CD8-positive, alpha-beta memory T cell (primary cell): Measurements from ENCODE around the gene MALAT1. TPM values are rescaled to one million over a fixed set of nuclear protein-coding genes. Genes with fewer than 3 reads are reported as not detected.

ENCODE experiments used
- CTCF ChIA-PET: fragments of 350-600 bp; sonication (Branson Sonifier 250); formaldehyde crosslinking; loops from one replicate; lab custom pipeline; 2021; ENCODE audit warnings: antibody characterized with exemption; lab: Charles Lee
- POLR2A ChIA-PET: fragments of 350-600 bp; sonication (Branson Sonifier 250); formaldehyde crosslinking; loops from one replicate; lab custom pipeline; 2021; ENCODE audit warnings: antibody characterized with exemption; lab: Charles Lee
- DNase-seq, 5 donors: peaks; one replicate each; pipeline versions ENCODE4 v3.0.0 to v3.0.0-alpha.2; 2020 to 2022; ENCODE audit warnings: mixed read lengths in 1 of 5
- H3K27ac ChIP-seq: one replicate; pipeline ENCODE4 v1.7.0; 2013; ENCODE audit warnings: low read depth, mild to moderate bottlenecking, low read length, moderate library complexity
- H3K27me3 ChIP-seq: 2 replicates; pipeline ENCODE4 v1.7.0; 2013; ENCODE audit warnings: low read length, mild to moderate bottlenecking; ENCODE audit not compliant: insufficient read depth, poor library complexity, severe bottlenecking
- H3K36me3 ChIP-seq: 2 replicates; pipeline ENCODE4 v1.7.0; 2013; ENCODE audit warnings: mild to moderate bottlenecking, low read length, moderate library complexity; ENCODE audit not compliant: insufficient read depth
- H3K4me1 ChIP-seq: 2 replicates; pipeline ENCODE4 v1.7.0; 2013; ENCODE audit warnings: mild to moderate bottlenecking, low read length, moderate library complexity; ENCODE audit not compliant: insufficient read depth
- H3K4me3 ChIP-seq: 2 replicates; pipeline ENCODE4 v1.7.0; 2013; ENCODE audit warnings: mild to moderate bottlenecking, low read length
- H3K9me3 ChIP-seq: 2 replicates; pipeline ENCODE4 v1.7.0; 2013; ENCODE audit warnings: mild to moderate bottlenecking, low read length
- H3K27ac Mint-ChIP-seq, 8 donors: one replicate each; pipeline ENCODE4 v1.8.0; 2020 to 2021; ENCODE audit warnings: mixed read lengths in 8 of 8, mild to moderate bottlenecking in 6 of 8, inconsistent platforms in 3 of 8, moderate library complexity in 3 of 8
- H3K27me3 Mint-ChIP-seq, 2 donors: one replicate each; pipeline ENCODE4 v1.8.0; 2020 to 2021; ENCODE audit warnings: mixed read lengths in 2 of 2, mild to moderate bottlenecking in 1 of 2, moderate library complexity in 1 of 2
- H3K36me3 Mint-ChIP-seq, 3 donors: one replicate each; pipeline ENCODE4 v1.8.0; 2020 to 2021; ENCODE audit warnings: mixed read lengths in 3 of 3, inconsistent platforms in 1 of 3, mild to moderate bottlenecking in 1 of 3
- H3K4me1 Mint-ChIP-seq, 3 donors: one replicate each; pipeline ENCODE4 v1.8.0; 2020 to 2021; ENCODE audit warnings: mixed read lengths in 3 of 3, inconsistent platforms in 1 of 3, mild to moderate bottlenecking in 1 of 3
- H3K4me3 Mint-ChIP-seq, 7 donors: one replicate each; pipeline ENCODE4 v1.8.0; 2020 to 2021; ENCODE audit warnings: mixed read lengths in 7 of 7, mild to moderate bottlenecking in 6 of 7, moderate library complexity in 4 of 7, inconsistent platforms in 2 of 7
- H3K9me3 Mint-ChIP-seq, 5 donors: one replicate each; pipeline ENCODE4 v1.8.0; 2020 to 2022; ENCODE audit warnings: mixed read lengths in 5 of 5, mild to moderate bottlenecking in 3 of 5, moderate library complexity in 2 of 5, inconsistent platforms in 1 of 5
- polyA plus RNA-seq: library from polyadenylated mRNA; unstranded; fragments of 300-500 nt; fragmentation: Illumina TruSeq; gene quantifications from one replicate; pipeline ENCODE4 v1.2.3, GENCODE V29; 2021
- total RNA-seq, 2 experiments: library from RNA; stranded (reverse); gene quantifications; one replicate each; pipeline ENCODE4 v1.2.3, GENCODE V29; 2021

Gene MALAT1
- total and polyA plus RNA-seq, 3 experiments from 2014 or later: 2,529 to 4,912 (median 4,639) TPM

- DNase-seq: peak in 1 of 5 donors; percentile 57
- Histone ChIP-seq H3K9me3 (no peaks in the 10 kb centered on the region), H3K27me3 (no peaks in the 10 kb centered on the region), H3K27ac (peak overlapping the region; percentile 86), H3K4me3 (peak overlapping the region; percentile 67), H3K36me3 (peaks cover 16% of the 10 kb centered on the region), H3K4me1 (peaks cover 16% of the 10 kb centered on the region)
- Mint-ChIP-seq H3K27me3 (no peaks in the 10 kb centered on the region), H3K27ac (peak overlapping the region in 2 of 8 donors; percentile 15 to 76), H3K4me1 (peaks cover 13 to 30% (median 14%) of the 10 kb centered on the region in 3 donors), H3K36me3 (no peaks in the 10 kb centered on the region), H3K4me3 (peak overlapping the region in 1 of 7 donors; percentile 57), H3K9me3 (peaks cover 0 to 2% (median 0%) of the 10 kb centered on the region in 5 donors)
- POLR2A ChIA-PET: interaction anchor here (0.6 to 17.6 kb wide), 29 partner anchors 8 to 572 kb away, joined by 3 to 1366 read pairs (median 7); partner anchors contain the start of genes DPF2, EHBP1L1, FRMD8 and NEAT1
- CTCF ChIA-PET: interaction anchor here (0.6 to 21.4 kb wide), 15 partner anchors 8 to 223 kb away, joined by 3 to 448 read pairs (median 3); partner anchors contain the start of genes NEAT1 and SCYL1
These were observed 2.3 kb upstream of the MALAT1 start for GRCh38 chr11:65496304-65497140.

GRCh38 chr11:65497141-65498041 is 1.5 kb upstream of the MALAT1 start:
- Histone ChIP-seq H3K36me3 (peaks cover 25% of the 10 kb centered on the region), H3K9me3 (no peaks in the 10 kb centered on the region), H3K4me1 (peaks cover 16% of the 10 kb centered on the region), H3K4me3 (peak overlapping the region; percentile 97), H3K27me3 (no peaks in the 10 kb centered on the region), H3K27ac (peak overlapping the region; percentile 95)
- DNase-seq: peak; percentile 96 to 99 (median 97)
- Mint-ChIP-seq H3K9me3 (peaks cover 0 to 2% (median 0%) of the 10 kb centered on the region in 5 donors), H3K4me1 (peaks cover 13 to 30% (median 14%) of the 10 kb centered on the region in 3 donors), H3K27me3 (peaks cover 0 to 3% of the 10 kb centered on the region in 2 donors), H3K4me3 (no peak overlapping the region), H3K36me3 (peaks cover 0 to 5% (median 0%) of the 10 kb centered on the region in 3 donors), H3K27ac (no peak overlapping the region)
- POLR2A ChIA-PET: interaction anchor here (0.5 to 17.6 kb wide), 41 partner anchors 10 to 718 kb away, joined by 3 to 1366 read pairs (median 5); partner anchors contain the start of genes DPF2, EHBP1L1, FRMD8 and NEAT1
- CTCF ChIA-PET: interaction anchor here (0.6 to 21.4 kb wide), 16 partner anchors 9 to 223 kb away, joined by 3 to 448 read pairs (median 3); partner anchors contain the start of genes NEAT1 and SCYL1

- H3K4me3 Mint-ChIP-seq: no peak overlapping the region
These were observed 661 bp upstream of the MALAT1 start for GRCh38 chr11:65498042-65498726.

GRCh38 chr11:65498727-65498976 is 193 bp upstream of the MALAT1 start:
- Histone ChIP-seq H3K9me3 (no peaks in the 10 kb centered on the region), H3K4me1 (peaks cover 16% of the 10 kb centered on the region), H3K27me3 (no peaks in the 10 kb centered on the region), H3K4me3 (peak overlapping the region; percentile 97), H3K27ac (peak overlapping the region; percentile 95), H3K36me3 (peaks cover 37% of the 10 kb centered on the region)
- no peak overlapping the region for H3K27ac Mint-ChIP-seq
- POLR2A ChIA-PET: interaction anchor here (0.5 to 17.6 kb wide), 31 partner anchors 8 to 1120 kb away, joined by 3 to 1366 read pairs (median 4); partner anchors contain the start of genes DPF2, FRMD8, NEAT1 and PCNX3
- H3K27me3 Mint-ChIP-seq: peaks cover 0 to 3% of the 10 kb centered on the region in 2 donors
- peaks cover 2 to 14% (median 3%) of the 10 kb centered on the region in 3 donors for H3K36me3 Mint-ChIP-seq
- peaks cover 18 to 27% (median 19%) of the 10 kb centered on the region in 3 donors for H3K4me1 Mint-ChIP-seq
- no peak overlapping the region for H3K4me3 Mint-ChIP-seq
- peaks cover 0 to 2% (median 0%) of the 10 kb centered on the region in 5 donors for H3K9me3 Mint-ChIP-seq
- CTCF ChIA-PET: interaction anchor here (1.0 to 21.4 kb wide), 9 partner anchors 10 to 117 kb away, joined by 3 to 448 read pairs (median 11); partner anchors contain the start of genes NEAT1 and SLC25A45
- no peak for DNase-seq

More at GRCh38 chr11:65498042-65498726, 661 bp upstream of the MALAT1 start:
- POLR2A ChIA-PET: interaction anchor here (0.5 to 17.6 kb wide), 37 partner anchors 10 to 1121 kb away, joined by 3 to 1366 read pairs (median 5); partner anchors contain the start of genes DPF2, FRMD8, NEAT1 and PCNX3
- CTCF ChIA-PET: interaction anchor here (1.0 to 21.4 kb wide), 12 partner anchors 10 to 116 kb away, joined by 3 to 448 read pairs (median 6); partner anchors contain the start of genes NEAT1, SCYL1 and SLC25A45
- peak; percentile 44 to 85 (median 70) for DNase-seq
- no peaks in the 10 kb centered on the region for H3K9me3 ChIP-seq
- Mint-ChIP-seq H3K36me3 (peaks cover 0 to 12% (median 0%) of the 10 kb centered on the region in 3 donors), H3K27me3 (peaks cover 0 to 3% of the 10 kb centered on the region in 2 donors), H3K4me1 (peaks cover 14 to 26% (median 17%) of the 10 kb centered on the region in 3 donors), H3K27ac (no peak overlapping the region), H3K9me3 (peaks cover 0 to 2% (median 0%) of the 10 kb centered on the region in 5 donors)
- H3K27ac ChIP-seq: peak overlapping the region; percentile 95
- H3K4me3 ChIP-seq: peak overlapping the region; percentile 97
- peaks cover 33% of the 10 kb centered on the region for H3K36me3 ChIP-seq
- no peaks in the 10 kb centered on the region for H3K27me3 ChIP-seq
- H3K4me1 ChIP-seq: peaks cover 16% of the 10 kb centered on the region

- peaks cover 29 to 36% (median 30%) of the 10 kb centered on the region in 3 donors for H3K4me1 Mint-ChIP-seq
- H3K4me3 Mint-ChIP-seq: no peak overlapping the region
- no peaks in the 10 kb centered on the region for H3K9me3 ChIP-seq
- H3K36me3 Mint-ChIP-seq: peaks cover 14 to 25% (median 15%) of the 10 kb centered on the region in 3 donors
- DNase-seq: peak in 2 of 5 donors; percentile 27 to 32
- peaks cover 0 to 3% of the 10 kb centered on the region in 2 donors for H3K27me3 Mint-ChIP-seq
- peak overlapping the region; percentile 97 for H3K4me3 ChIP-seq
- no peak overlapping the region for H3K27ac Mint-ChIP-seq
- peaks cover 0 to 2% (median 0%) of the 10 kb centered on the region in 5 donors for H3K9me3 Mint-ChIP-seq
- H3K27me3 ChIP-seq: no peaks in the 10 kb centered on the region
- H3K27ac ChIP-seq: peak overlapping the region; percentile 95
- CTCF ChIA-PET: interaction anchor here (0.7 to 21.4 kb wide), 11 partner anchors 8 to 118 kb away, joined by 3 to 448 read pairs (median 9); partner anchors contain the start of genes NEAT1 and SLC25A45
- POLR2A ChIA-PET: interaction anchor here (0.6 to 17.6 kb wide), 20 partner anchors 8 to 721 kb away, joined by 3 to 1366 read pairs (median 5); partner anchors contain the start of genes DPF2, FRMD8, MRPL49 and NEAT1
- peaks cover 23% of the 10 kb centered on the region for H3K4me1 ChIP-seq
- peaks cover 49% of the 10 kb centered on the region for H3K36me3 ChIP-seq
These were observed 1.0 kb downstream of the MALAT1 start for GRCh38 chr11:65499713-65500386.

- Mint-ChIP-seq H3K27ac (no peak overlapping the region), H3K9me3 (peaks cover 0 to 2% (median 0%) of the 10 kb centered on the region in 5 donors), H3K36me3 (peaks cover 18 to 28% (median 22%) of the 10 kb centered on the region in 3 donors), H3K27me3 (peaks cover 0 to 3% of the 10 kb centered on the region in 2 donors), H3K4me3 (no peak overlapping the region), H3K4me1 (peaks cover 35 to 43% (median 37%) of the 10 kb centered on the region in 3 donors)
- Histone ChIP-seq H3K36me3 (peaks cover 57% of the 10 kb centered on the region), H3K27ac (peak overlapping the region; percentile 95), H3K27me3 (no peaks in the 10 kb centered on the region), H3K9me3 (no peaks in the 10 kb centered on the region), H3K4me3 (peak overlapping the region; percentile 97), H3K4me1 (peaks cover 30% of the 10 kb centered on the region)
- POLR2A ChIA-PET: interaction anchor here (0.6 to 17.6 kb wide), 14 partner anchors 7 to 722 kb away, joined by 3 to 1366 read pairs (median 6); partner anchors contain the start of genes DPF2, FRMD8, NEAT1 and POLA2
- CTCF ChIA-PET: interaction anchor here (0.7 to 21.4 kb wide), 9 partner anchors 8 to 119 kb away, joined by 3 to 448 read pairs (median 11); partner anchors contain the start of genes NEAT1 and SLC25A45
- DNase-seq: peak in 4 of 5 donors; percentile 20 to 63 (median 43)
These were observed 1.7 kb downstream of the MALAT1 start for GRCh38 chr11:65500387-65501185.
